ACC112 (cell line): ENCODE data around the gene IP6K3.

Source experiments
- H2AFZ ChIP-seq: fragments of 200-600 bp; sonication (generic); one replicate; pipeline ENCODE4 v1.6.0; 2017; ENCODE audit warnings: antibody characterized with exemption, low read length; ENCODE audit not compliant: unreplicated experiment
- H3K27ac ChIP-seq: fragments of 200-600 bp; sonication (generic); 2 replicates; pipeline ENCODE4 v1.5.1; 2014; ENCODE audit warnings: low read depth, mild to moderate bottlenecking, antibody characterized with exemption, low read length, moderate library complexity
- H3K27me3 ChIP-seq: fragments of 200-600 bp; sonication (generic); 2 replicates; pipeline ENCODE4 v1.6.1; 2014; ENCODE audit warnings: mild to moderate bottlenecking, antibody characterized with exemption, low read length, moderate library complexity, mixed read lengths; ENCODE audit not compliant: insufficient read depth
- H3K36me3 ChIP-seq: fragments of 200-600 bp; sonication (generic); 2 replicates; pipeline ENCODE4 v1.6.1; 2016; ENCODE audit warnings: mild to moderate bottlenecking, antibody characterized with exemption, low read length, moderate library complexity, mixed read lengths; ENCODE audit not compliant: insufficient read depth
- H3K4me1 ChIP-seq: fragments of 200-600 bp; sonication (generic); one replicate; pipeline ENCODE4 v1.6.1; 2016; ENCODE audit warnings: low read length, mixed read lengths; ENCODE audit not compliant: insufficient read depth, unreplicated experiment, control insufficient read depth
- H3K4me3 ChIP-seq: fragments of 200-600 bp; sonication (generic); 2 replicates; pipeline ENCODE4 v1.5.1; 2014; ENCODE audit warnings: mild to moderate bottlenecking, low read depth, low read length
- H3K79me2 ChIP-seq: fragments of 200-600 bp; sonication (generic); one replicate; pipeline ENCODE4 v1.6.0; 2016; ENCODE audit warnings: low read length; ENCODE audit not compliant: control insufficient read depth, unreplicated experiment, insufficient read depth

Gene IP6K3

GRCh38 chr6:33746651-33747100 lies at the start of gene IP6K3:
Gene IP6K3 (minus strand): TSS chr6:33746905. CDS start chr6:33735476, 11,429 bp downstream.
- H3K4me1 ChIP-seq, result peaks cover 29% of the 10 kb centered on the region
- H3K36me3 ChIP-seq, result no peaks in the 10 kb centered on the region
- no peaks in the 10 kb centered on the region for H3K79me2 ChIP-seq
- H3K4me3 ChIP-seq, result no peak within 1 kb of the TSS; the same call in 1 of the 2 replicates
- 0 out of 2 replicates have a peak within 1 kb of the TSS, but pooled peaks have one; percentile 9 for H3K27ac ChIP-seq
- no peak within 1 kb of the TSS for H2AFZ ChIP-seq
- H3K27me3 ChIP-seq, result peaks cover 13% of the 10 kb centered on the region; the same call in 1 of the 2 replicates

- H3K4me1 ChIP-seq, result peaks cover 4% of the 10 kb centered on the region
Measured at GRCh38 chr6:33794910-33795623, 48.4 kb upstream of the IP6K3 start.

GRCh38 chr6:33792981-33793380 lies 46.3 kb upstream of the IP6K3 start:
- peaks cover 12% of the 10 kb centered on the region for H3K79me2 ChIP-seq
- no peaks in the 10 kb centered on the region for H3K36me3 ChIP-seq
- peaks cover 5% of the 10 kb centered on the region for H3K4me1 ChIP-seq
- peaks cover 13% of the 10 kb centered on the region for H3K27me3 ChIP-seq
- no peak overlapping the region for H3K4me3 ChIP-seq
- H2AFZ ChIP-seq, result no peak overlapping the region
- H3K27ac ChIP-seq, result no peak overlapping the region

More at GRCh38 chr6:33794910-33795623, 48.4 kb upstream of the IP6K3 start:
- no peak overlapping the region for H3K27ac ChIP-seq
- H3K4me3 ChIP-seq, result no peak overlapping the region
- no peak overlapping the region for H2AFZ ChIP-seq
- no peaks in the 10 kb centered on the region for H3K79me2 ChIP-seq
- H3K36me3 ChIP-seq, result no peaks in the 10 kb centered on the region
- peaks cover 13% of the 10 kb centered on the region for H3K27me3 ChIP-seq

- peaks cover 18% of the 10 kb centered on the region for H3K4me1 ChIP-seq
- no peak overlapping the region for H3K27ac ChIP-seq
- no peaks in the 10 kb centered on the region for H3K36me3 ChIP-seq
- peaks cover 25% of the 10 kb centered on the region for H3K79me2 ChIP-seq
- peaks cover 13% of the 10 kb centered on the region for H3K27me3 ChIP-seq
- no peak overlapping the region for H3K4me3 ChIP-seq
- H2AFZ ChIP-seq, result no peak overlapping the region
Measured at GRCh38 chr6:33791620-33792019, 44.9 kb upstream of the IP6K3 start.

GRCh38 chr6:33790910-33791309 lies 44.2 kb upstream of the IP6K3 start:
- peaks cover 25% of the 10 kb centered on the region for H3K4me1 ChIP-seq
- 0 out of 2 replicates have a peak, but pooled peaks cover 4% of the 10 kb centered on the region for H3K36me3 ChIP-seq
- H3K27me3 ChIP-seq, result peaks cover 13% of the 10 kb centered on the region
- no peak overlapping the region for H2AFZ ChIP-seq
- H3K79me2 ChIP-seq, result peaks cover 32% of the 10 kb centered on the region
- H3K4me3 ChIP-seq, result no peak overlapping the region
- H3K27ac ChIP-seq, result no peak overlapping the region

GRCh38 chr6:33790379-33790778 lies 43.7 kb upstream of the IP6K3 start:
- Histone ChIP-seq H3K79me2 (peaks cover 38% of the 10 kb centered on the region), H3K27ac (no peak overlapping the region), H3K27me3 (peaks cover 13% of the 10 kb centered on the region), H3K4me1 (peaks cover 30% of the 10 kb centered on the region), H3K4me3 (no peak overlapping the region), H2AFZ (no peak overlapping the region), H3K36me3 (0 out of 2 replicates have a peak, but pooled peaks cover 7% of the 10 kb centered on the region)

GRCh38 chr6:33789550-33789895 lies 42.8 kb upstream of the IP6K3 start:
- Histone ChIP-seq H3K79me2 (peaks cover 46% of the 10 kb centered on the region), H3K36me3 (0 out of 2 replicates have a peak, but pooled peaks cover 7% of the 10 kb centered on the region), H3K27ac (peak overlapping the region; percentile 77), H3K4me1 (peaks cover 36% of the 10 kb centered on the region), H3K27me3 (peaks cover 13% of the 10 kb centered on the region), H2AFZ (peak overlapping the region; percentile 98), H3K4me3 (peak overlapping the region; percentile 81)

GRCh38 chr6:33788694-33789549 lies 42.2 kb upstream of the IP6K3 start, which contains the start of gene LEMD2:
Gene LEMD2 (minus strand): TSS chr6:33789130. CDS start chr6:33789116, 14 bp downstream.
- Histone ChIP-seq H3K79me2 (peaks cover 46% of the 10 kb centered on the region), H3K27ac (peak within 1 kb of the TSS; percentile 77), H3K4me1 (peaks cover 36% of the 10 kb centered on the region)

GRCh38 chr6:33787954-33788693 lies 41.4 kb upstream of the IP6K3 start:
- Histone ChIP-seq H3K27me3 (peaks cover 6% of the 10 kb centered on the region; the same call in 1 of the 2 replicates), H3K4me3 (peak overlapping the region; percentile 81), H3K27ac (peak overlapping the region; percentile 77), H3K4me1 (peaks cover 39% of the 10 kb centered on the region), H3K36me3 (peaks cover 17% of the 10 kb centered on the region; the same call in 1 of the 2 replicates), H2AFZ (peak overlapping the region; percentile 33), H3K79me2 (peaks cover 46% of the 10 kb centered on the region)

More at GRCh38 chr6:33788694-33789549, 42.2 kb upstream of the IP6K3 start, which contains the start of gene LEMD2:
- H3K27me3 ChIP-seq, result peaks cover 9% of the 10 kb centered on the region; the same call in 1 of the 2 replicates
- peak within 1 kb of the TSS; percentile 98 for H2AFZ ChIP-seq
- peak within 1 kb of the TSS; percentile 81 for H3K4me3 ChIP-seq
- peaks cover 9% of the 10 kb centered on the region; the same call in 1 of the 2 replicates for H3K36me3 ChIP-seq
